CD4-positive, alpha-beta T cell (primary cell): ENCODE data around the gene F8A3. TPM values are rescaled to one million over a fixed set of nuclear protein-coding genes. Genes with fewer than 3 reads are reported as not detected.

Experiments used
- ATAC-seq: fragments of 200-7000 bp; cut with Tn5 transposase; one replicate; pipeline ENCODE4 v1.10.0; 2022; ENCODE audit warnings: mild to moderate bottlenecking; ENCODE audit not compliant: poor library complexity
- CTCF ChIA-PET: fragments of 350-600 bp; sonication (Branson Sonifier 250); formaldehyde crosslinking; loops from one replicate; lab custom pipeline; 2021; ENCODE audit warnings: antibody characterized with exemption, inconsistent platforms; lab: Charles Lee
- POLR2A ChIA-PET: fragments of 350-600 bp; sonication (Branson Sonifier 250); formaldehyde crosslinking; loops from one replicate; lab custom pipeline; 2021; ENCODE audit warnings: antibody characterized with exemption, inconsistent platforms; lab: Charles Lee
- DNase-seq, 14 experiments: peaks; one replicate each; pipeline ENCODE4 v3.0.0-alpha.2; 2013 to 2020; ENCODE audit warnings: mixed read lengths in 2 of 14
- H3K27ac ChIP-seq, 2 donors: one replicate each; pipeline versions ENCODE4 v1.5.1 to v1.7.0; 2013; ENCODE audit warnings: low read length in 2 of 2, low read depth in 1 of 2, mild to moderate bottlenecking in 1 of 2
- H3K27me3 ChIP-seq, 2 experiments: 1 replicate in 1 of 2; 2 replicates in 1 of 2; pipeline versions ENCODE4 v1.6.1 to v1.7.0; 2013; ENCODE audit warnings: low read length in 2 of 2, control low read depth in 1 of 2, mild to moderate bottlenecking in 1 of 2, moderate library complexity in 1 of 2; ENCODE audit not compliant: insufficient read depth in 2 of 2, control insufficient read depth in 1 of 2
- H3K36me3 ChIP-seq: one replicate; pipeline ENCODE4 v1.6.1; 2013; ENCODE audit warnings: low read length, control low read depth; ENCODE audit not compliant: insufficient read depth
- H3K4me1 ChIP-seq: one replicate; pipeline ENCODE4 v1.6.1; 2013; ENCODE audit warnings: low read length, control low read depth; ENCODE audit not compliant: insufficient read depth
- H3K4me3 ChIP-seq: one replicate; pipeline ENCODE4 v1.5.1; 2013; ENCODE audit warnings: mild to moderate bottlenecking, low read length, moderate library complexity
- H3K9me3 ChIP-seq, 2 experiments: 1 replicate in 1 of 2; 2 replicates in 1 of 2; pipeline versions ENCODE4 v1.6.1 to v1.7.0; 2013; ENCODE audit warnings: low read length in 2 of 2, mild to moderate bottlenecking in 2 of 2, control low read depth in 1 of 2, moderate library complexity in 1 of 2; ENCODE audit not compliant: control insufficient read depth in 1 of 2, insufficient read depth in 1 of 2
- H3K27ac Mint-ChIP-seq: one replicate; pipeline ENCODE4 v1.8.0; 2020; ENCODE audit warnings: mixed read lengths
- H3K27me3 Mint-ChIP-seq: one replicate; pipeline ENCODE4 v1.8.0; 2021; ENCODE audit warnings: mixed read lengths
- H3K36me3 Mint-ChIP-seq: one replicate; pipeline ENCODE4 v1.8.0; 2021; ENCODE audit warnings: low read depth, mixed read lengths
- H3K4me1 Mint-ChIP-seq: one replicate; pipeline ENCODE4 v1.8.0; 2021; ENCODE audit warnings: low read depth, mixed read lengths
- H3K4me3 Mint-ChIP-seq: one replicate; pipeline ENCODE4 v1.8.0; 2020; ENCODE audit warnings: mild to moderate bottlenecking, mixed read lengths
- H3K9me3 Mint-ChIP-seq: one replicate; pipeline ENCODE4 v1.8.0; 2020; ENCODE audit warnings: mixed read lengths
- CTCF ChIP-seq: fragments of 200-600 bp; IDR thresholded peaks from one replicate; pipeline ENCODE4 v1.8.0; 2022; ENCODE audit warnings: antibody characterized with exemption, mild to moderate bottlenecking
- intact Hi-C, 2 experiments: fragments of 100-400 bp; cut with DNase I in 1 of 2; cut with micrococcal nuclease in 1 of 2; formaldehyde crosslinking; loops; one replicate each; pipeline versions ENCODE4 v1.15.1 to v1.9.0; 2023 to 2025; cut with DNase I, micrococcal nuclease
- microRNA-seq: library from miRNA; unstranded; fragments of <30 nt; microRNA quantifications from one replicate; pipeline ENCODE4 v1.2.0, GENCODE V29; 2021; ENCODE audit warnings: borderline microRNAs expressed, borderline replicate concordance
- total RNA-seq, 174 experiments: library from RNA in 2 of 174; stranded (reverse) in 2 of 174; gene quantifications; one replicate each; pipeline ENCODE4 v1.2.3 and lab custom pipeline; 2021 to 2026

Gene F8A3
- total RNA-seq, 2 experiments from 2014 or later = 19.9 to 21.9 TPM

- ATAC-seq = no peak
- H3K9me3 ChIP-seq = no peaks in the 10 kb centered on the region
- POLR2A ChIA-PET = no interaction called here
- no peaks in the 10 kb centered on the region for H3K27me3 ChIP-seq
- no peaks in the 10 kb centered on the region for H3K27me3 Mint-ChIP-seq
- CTCF ChIA-PET = no interaction called here
- no peaks in the 10 kb centered on the region for H3K4me1 Mint-ChIP-seq
- intact Hi-C loops = no loop called here
- peaks cover 7% of the 10 kb centered on the region for H3K36me3 Mint-ChIP-seq
- no peak overlapping the region for H3K4me3 Mint-ChIP-seq
- no peaks in the 10 kb centered on the region for H3K36me3 ChIP-seq
- peak in 1 of 14 experiments; percentile 7 for DNase-seq
- TF ChIP-seq CTCF = no peak
- no peak overlapping the region for H3K4me3 ChIP-seq
- H3K27ac Mint-ChIP-seq = no peak overlapping the region
- no peak overlapping the region for H3K27ac ChIP-seq
- no peaks in the 10 kb centered on the region for H3K4me1 ChIP-seq
- no peaks in the 10 kb centered on the region for H3K9me3 Mint-ChIP-seq
Observed at GRCh38 chrX:155434906-155435743, 23.3 kb downstream of the F8A3 start.

- no peaks in the 10 kb centered on the region for H3K4me1 ChIP-seq
- ATAC-seq (no peak), DNase-seq (no peak)
- no peaks in the 10 kb centered on the region for H3K27me3 Mint-ChIP-seq
- H3K36me3 Mint-ChIP-seq = no peaks in the 10 kb centered on the region
- H3K27me3 ChIP-seq = no peaks in the 10 kb centered on the region
- CTCF ChIA-PET = no interaction called here
- H3K36me3 ChIP-seq = no peaks in the 10 kb centered on the region
- no peak overlapping the region for H3K27ac Mint-ChIP-seq
- no peak overlapping the region for H3K4me3 ChIP-seq
- H3K4me3 Mint-ChIP-seq = no peak overlapping the region
- no peaks in the 10 kb centered on the region for H3K9me3 Mint-ChIP-seq
- TF ChIP-seq CTCF = no peak
- H3K4me1 Mint-ChIP-seq = no peaks in the 10 kb centered on the region
- POLR2A ChIA-PET = interaction anchor here (1.1 kb wide), 1 partner anchor 11 kb away, joined by 3 read pairs; no protein-coding TSS in a partner anchor
- no peaks in the 10 kb centered on the region for H3K9me3 ChIP-seq
- H3K27ac ChIP-seq = no peak overlapping the region
- intact Hi-C loops = no loop called here
Observed at GRCh38 chrX:155417769-155418168, 40.7 kb downstream of the F8A3 start.

Small RNA genes within 50 kb of the gene (microRNA-seq; reads per million reads assigned to microRNA genes)
- gene MIR1184-3 = not detected

Other genes starting within 250 kb of the F8A3 start
- gene VBP1, start 242.2 kb downstream of the F8A3 start, total RNA-seq = 1 to 10 TPM; 8.5 to 8.7 TPM
- gene RAB39B, start 194.1 kb downstream of the F8A3 start, total RNA-seq = 1 to 10 TPM; 5.6 to 5.7 TPM
- 1 to 10 TPM in 1 of 2 experiments, under 1 TPM in 1; 0.89 to 1.7 TPM for gene CLIC2, start 124.0 kb downstream of the F8A3 start, total RNA-seq
- not detected for gene F8A2, start 76.5 kb downstream of the F8A3 start, total RNA-seq
- gene SPRY3, start 154.0 kb upstream of the F8A3 start, total RNA-seq = under 1 TPM; 0.69 to 0.70 TPM
- 1 to 10 TPM; 6.9 to 8.9 TPM for gene TMLHE, start 154.3 kb upstream of the F8A3 start, total RNA-seq